ENCODE results near the gene AURKA. TPM values are rescaled to one million over a fixed set of nuclear protein-coding genes. Genes with fewer than 3 reads are reported as not detected.

The AURKA gene
- total and polyA plus RNA-seq, 2 of the 8 experiments (the other 6 are each of a cell fraction or from before 2014, with no cell fraction given), result 45.8 to 84.8 TPM

GRCh38 chr20:56323206-56323605 lies 68.8 kb downstream of the AURKA start:
- DNase-seq (ENCODE audit: low read depth in 1 of 2, low spot score in 2 of 2), result no peak
- no peak overlapping the region for H3K4ac ChIP-seq (replicated peaks; ENCODE audit: insufficient read length, low read depth, low read length)
- ChIA-PET POLR2A (ENCODE audit: partially characterized antibody) (no interaction called here), CTCF (ENCODE audit: partially characterized antibody) (no interaction called here)
- peaks cover 43 to 60% of the 10 kb centered on the region in 2 experiments for H3K9me3 ChIP-seq (ENCODE audit: insufficient read depth in 2 of 2, low read depth in 1 of 2, low read length in 1 of 2)
- H3K18ac ChIP-seq (ENCODE audit: extremely low read depth, low read length), result no peak overlapping the region
- no peak overlapping the region for H2AK5ac ChIP-seq (ENCODE audit: low read depth, low read length)
- H2BK120ac ChIP-seq (replicated peaks; ENCODE audit: low read depth, low read length), result no peak overlapping the region
- TF ChIP-seq EGR1 (IDR thresholded peaks at IDR 0.05; ENCODE audit: borderline replicate concordance, low read depth, low read length), result no peak
- TF ChIP-seq CTCF (IDR thresholded peaks at IDR 0.05; ENCODE audit: control extremely low read depth in 1 of 3, insufficient read depth in 1 of 3, low read depth in 1 of 3, low read length in 3 of 3), result no peak
- no peak for TF ChIP-seq CTBP2 (IDR thresholded peaks at IDR 0.05; ENCODE audit: borderline replicate concordance, insufficient read depth, insufficient read length, low read length)
- TF ChIP-seq E2F6 (IDR thresholded peaks at IDR 0.05), result no peak
- no peak for TF ChIP-seq SAP30 (IDR thresholded peaks at IDR 0.05; ENCODE audit: insufficient read depth, insufficient replicate concordance, low read length)
- H3K14ac ChIP-seq (ENCODE audit: insufficient read length), result no peak overlapping the region
- no peak overlapping the region for H3K56ac ChIP-seq (replicated peaks; ENCODE audit: insufficient read length, low read depth, low read length)
- H4K20me1 ChIP-seq (replicated peaks in 1 of 2; ENCODE audit: control insufficient read depth in 1 of 2, insufficient read depth in 2 of 2, low read length in 2 of 2), result no peaks in the 10 kb centered on the region
- no peaks in the 10 kb centered on the region for H3K23me2 ChIP-seq (ENCODE audit: low read depth, low read length)
- no peaks in the 10 kb centered on the region for H3K27me3 ChIP-seq (replicated peaks in 1 of 4; ENCODE audit: control insufficient read depth in 3 of 4, extremely low read depth in 1 of 4, insufficient read depth in 3 of 4, low read length in 3 of 4)
- H2BK12ac ChIP-seq (ENCODE audit: low read depth, low read length), result no peak overlapping the region
- H4K8ac ChIP-seq (ENCODE audit: extremely low read depth, insufficient read depth, low read length), result no peak overlapping the region
- H4K5ac ChIP-seq (ENCODE audit: insufficient read length, low read depth, low read length), result no peak overlapping the region
- H2BK15ac ChIP-seq (ENCODE audit: low read length), result no peak overlapping the region
- no peak overlapping the region for H3K23ac ChIP-seq (ENCODE audit: insufficient read length)
- no peak overlapping the region for H3K4me2 ChIP-seq (ENCODE audit: insufficient read depth in 1 of 2, low read depth in 2 of 2, low read length in 2 of 2)
- no peak overlapping the region for H3K27ac ChIP-seq (ENCODE audit: low read depth, low read length)
- H3K4me1 ChIP-seq (replicated peaks in 1 of 4; ENCODE audit: control insufficient read depth in 3 of 4, insufficient read depth in 4 of 4, low read length in 3 of 4), result no peaks in the 10 kb centered on the region
- no peaks in the 10 kb centered on the region for H3K79me1 ChIP-seq (ENCODE audit: low read depth, low read length)
- H3K4me3 ChIP-seq (ENCODE audit: extremely low read depth in 1 of 4, insufficient read depth in 2 of 4, low read depth in 3 of 4, low read length in 4 of 4), result no peak overlapping the region
- no peak overlapping the region for H2BK20ac ChIP-seq (ENCODE audit: low read length)
- H3K79me2 ChIP-seq (ENCODE audit: control insufficient read depth in 1 of 2, insufficient read depth in 2 of 2, low read length in 2 of 2), result no peaks in the 10 kb centered on the region
- no peak overlapping the region for H3K9ac ChIP-seq (replicated peaks in 1 of 4; ENCODE audit: extremely low read depth in 1 of 4, low read depth in 3 of 4, low read length in 3 of 4)
- FAIRE-seq, result no peak
- 35% methylated on average over 2 of the region's 2 CpGs; no CpG with 5 or more reads in 1 of the 2 experiments for WGBS, 2 experiments (ENCODE audit: extremely low coverage in 1 of 2, insufficient coverage in 1 of 2, insufficient read length in 1 of 2, insufficient replicate concordance in 2 of 2, low coverage in 1 of 2, low lambda C conversion rate in 2 of 2, missing lambda C conversion rate in 1 of 2)
- no peak overlapping the region for H2AFZ ChIP-seq (ENCODE audit: low read length)
- H4K91ac ChIP-seq (replicated peaks; ENCODE audit: insufficient read length, low read length), result no peak overlapping the region
- H2BK5ac ChIP-seq (ENCODE audit: low read depth, low read length), result no peak overlapping the region
- H3K36me3 ChIP-seq (ENCODE audit: control insufficient read depth in 2 of 4, insufficient read depth in 4 of 4, low read length in 3 of 4), result no peaks in the 10 kb centered on the region

All from H1 (cell line).